GM12878 (cell line): ENCODE data around the gene VN1R5. TPM values are rescaled to one million over a fixed set of nuclear protein-coding genes. Genes with fewer than 3 reads are reported as not detected.
"Not testable (repeated sequence)": the region's sequence is repeated elsewhere in the genome, so short reads cannot be mapped to it uniquely, and the experiment has no call there.

Source experiments
- ATAC-seq: fragments of 200-7000 bp; cut with Tn5 transposase; 3 replicates; pipeline ENCODE4 v1.9.1; 2020; ENCODE audit warnings: mild to moderate bottlenecking, moderate library complexity
- BruUV-seq: library from RNA; stranded (reverse); fragments of 400-500 nt; replicated peaks from 2 replicates; lab custom pipeline; 2021; lab: Mats Ljungman, UMichigan
- CTCF ChIA-PET: fragments of 300-600 bp; sonication (Branson Sonifier 250); formaldehyde crosslinking; extraction: SDS; loops from one replicate; lab custom pipeline; 2021; ENCODE audit warnings: inconsistent platforms; lab: Yijun Ruan, JAX
- POLR2A ChIA-PET: fragments of 350-600 bp; formaldehyde crosslinking; extraction: SDS; loops from one replicate; lab custom pipeline; 2021; ENCODE audit warnings: inconsistent platforms; lab: Charles Lee
- RAD21 ChIA-PET: fragments of 300-600 bp; sonication (Branson Sonifier 250); formaldehyde crosslinking; loops from one replicate; lab custom pipeline; 2023; ENCODE audit warnings: antibody characterized with exemption; ENCODE audit not compliant: unreplicated experiment; lab: Charles Lee
- SMC1A ChIA-PET: fragments of 300-600 bp; sonication (Branson Sonifier 250); formaldehyde crosslinking; loops from one replicate; lab custom pipeline; 2023; ENCODE audit not compliant: unreplicated experiment, uncharacterized antibody; lab: Charles Lee
- DNase-seq: peaks from one replicate; pipeline ENCODE4 v3.0.0-alpha.2; 2011; ENCODE audit warnings: low read depth, low spot score
- FAIRE-seq: peaks from 3 replicates; lab custom pipeline; 2011; peaks lifted over from hg19 to GRCh38; lab: Jason Lieb, UNC
- H2AFZ ChIP-seq: 2 replicates; pipeline ENCODE4 v1.6.0; 2011; ENCODE audit warnings: low read depth, low read length, control low read depth; ENCODE audit not compliant: control insufficient read depth
- H3K27ac ChIP-seq: 2 replicates; pipeline ENCODE4 v1.5.1; 2011; ENCODE audit warnings: control low read depth; ENCODE audit not compliant: control insufficient read depth, insufficient read depth
- H3K27me3 ChIP-seq, 2 experiments: replicated peaks in 1 of 2; 2 replicates each; pipeline versions ENCODE4 v1.6.0 to v1.6.1; 2011; ENCODE audit warnings: low read length in 1 of 2; ENCODE audit not compliant: control insufficient read depth in 2 of 2, insufficient read depth in 2 of 2
- H3K36me3 ChIP-seq, 2 experiments: 2 replicates each; pipeline ENCODE4 v1.5.1; 2011; ENCODE audit warnings: low read length in 1 of 2; ENCODE audit not compliant: control insufficient read depth in 2 of 2, insufficient read depth in 2 of 2
- H3K4me1 ChIP-seq: 2 replicates; pipeline ENCODE4 v1.6.1; 2011; ENCODE audit warnings: mild to moderate bottlenecking, low read length, moderate library complexity, mixed read lengths; ENCODE audit not compliant: control insufficient read depth, insufficient read depth
- H3K4me2 ChIP-seq: 2 replicates; pipeline ENCODE4 v1.6.0; 2011; ENCODE audit warnings: control low read depth; ENCODE audit not compliant: control insufficient read depth, insufficient read depth
- H3K4me3 ChIP-seq: fragments of 200-600 bp; sonication (generic); 2 replicates; pipeline ENCODE4 v1.5.1; 2016
- H3K79me2 ChIP-seq: 2 replicates; pipeline ENCODE4 v1.6.0; 2011; ENCODE audit warnings: low read length; ENCODE audit not compliant: control insufficient read depth, insufficient read depth
- H3K9ac ChIP-seq: 2 replicates; pipeline ENCODE4 v1.8.0; 2011; ENCODE audit warnings: low read length, control low read depth, mixed read lengths; ENCODE audit not compliant: control insufficient read depth, insufficient read depth
- H3K9me3 ChIP-seq: replicated peaks from 3 replicates; pipeline ENCODE4 v1.5.1; 2011; ENCODE audit warnings: mild to moderate bottlenecking, low read length; ENCODE audit not compliant: control insufficient read depth, insufficient read depth
- H4K20me1 ChIP-seq: 2 replicates; pipeline ENCODE4 v1.6.0; 2011; ENCODE audit not compliant: control insufficient read depth, insufficient read depth
- BCL11A ChIP-seq: IDR thresholded peaks from 2 replicates; pipeline ENCODE4 v1.6.1; 2011; ENCODE audit warnings: low read depth, low read length
- DPF2 ChIP-seq: fragments of 450-650 bp; IDR thresholded peaks from 2 replicates; pipeline ENCODE4 v1.6.1; 2017; ENCODE audit warnings: mild to moderate bottlenecking
- ETV6 ChIP-seq, 2 experiments: fragments of 450-650 bp in 1 of 2; IDR thresholded peaks in 1 of 2; conservative IDR thresholded peaks in 1 of 2; 2 replicates each; pipeline ENCODE4 v1.6.1; 2014; ENCODE audit warnings: antibody characterized with exemption in 1 of 2, borderline replicate concordance in 1 of 2, low read depth in 1 of 2, mild to moderate bottlenecking in 1 of 2, moderate library complexity in 1 of 2
- FOXM1 ChIP-seq: IDR thresholded peaks from 2 replicates; pipeline ENCODE4 v1.6.1; 2012; ENCODE audit warnings: low read depth, mild to moderate bottlenecking, inconsistent platforms, low read length, moderate library complexity
- GABPA ChIP-seq: IDR thresholded peaks from 2 replicates; pipeline ENCODE4 v1.6.1; 2014; ENCODE audit warnings: antibody characterized with exemption, low read depth, mild to moderate bottlenecking, inconsistent platforms
- JUND ChIP-seq: IDR thresholded peaks from 2 replicates; pipeline ENCODE4 v1.6.1; 2012; ENCODE audit warnings: low read depth, mild to moderate bottlenecking, low read length, improper control_type of control experiment, moderate library complexity
- NR2F1 ChIP-seq: fragments of 450-650 bp; conservative IDR thresholded peaks from 2 replicates; pipeline ENCODE4 v1.6.1; 2017; ENCODE audit warnings: mild to moderate bottlenecking
- SPI1 ChIP-seq: IDR thresholded peaks from 2 replicates; pipeline ENCODE4 v1.6.1; 2011; ENCODE audit warnings: low read depth, mild to moderate bottlenecking, low read length, moderate library complexity, borderline replicate concordance; ENCODE audit not compliant: insufficient read depth
- STAT3 ChIP-seq: IDR thresholded peaks from 2 replicates; pipeline ENCODE4 v1.6.1; 2011; ENCODE audit warnings: low read depth, low read length, improper control_type of control experiment
- ZNF217 ChIP-seq: fragments of 450-650 bp; IDR thresholded peaks from 2 replicates; pipeline ENCODE4 v1.6.1; 2017; ENCODE audit warnings: antibody characterized with exemption, mild to moderate bottlenecking
- WGBS: methylation state at CpG from one replicate; pipeline ENCODE4 v1.1.6; 2016; ENCODE audit warnings: low lambda C conversion rate; ENCODE audit not compliant: insufficient replicate concordance, insufficient coverage; ENCODE audit errors: missing lambda C conversion rate; 5-methylcytosine and 5-hydroxymethylcytosine counted together
- in situ Hi-C: fragments of 300-500 bp; cut with MboI; formaldehyde crosslinking; loops from 9 replicates; pipeline ENCODE4 v1.14.3; 2018; ENCODE audit warnings: mixed read lengths
- intact Hi-C: fragments of 100-400 bp; cut with micrococcal nuclease; formaldehyde crosslinking; loops from one replicate; pipeline ENCODE4 v1.14.2; 2022; ENCODE audit not compliant: unreplicated experiment
- polyA plus RNA-seq, 11 experiments: library from polyadenylated mRNA; depleted of rRNA in 4 of 11; unstranded in 6 of 11; stranded (reverse) in 5 of 11; fragments of >200 nt; fragmentation: Nextera tagmentation in 4 of 11; fragmentation: Illumina TruSeq in 1 of 11; extraction: Ambion mirVana in 4 of 11; extraction: Trizol in 1 of 11; gene quantifications; 1 replicate in 1 of 11; 2 replicates in 10 of 11; pipeline versions ENCODE4 v1.2.1 to v1.2.3, GENCODE V29; 2011 to 2016; ENCODE audit warnings: inconsistent platforms in 2 of 11, missing spikeins in 2 of 11, low read depth in 1 of 11
- total RNA-seq, 4 experiments: library from RNA; depleted of rRNA in 3 of 4; stranded (reverse); fragments of >200 nt in 3 of 4; fragmentation: Illumina TruSeq in 1 of 4; extraction: Trizol in 1 of 4; gene quantifications; 2 replicates each; pipeline versions ENCODE4 v1.2.1 to v1.2.3, GENCODE V29; 2013 to 2021
- TF ChIP-seq, protein P1 (sequence below): fragments of 150-350 bp; IDR thresholded peaks from 2 replicates; pipeline ENCODE4 v1.6.1; 2016; ENCODE audit warnings: low read depth, low read length

The VN1R5 gene
- total and polyA plus RNA-seq, 10 of the 15 experiments (the other 5 are each of a cell fraction or from before 2014, with no cell fraction given), result not detected

DNA sequence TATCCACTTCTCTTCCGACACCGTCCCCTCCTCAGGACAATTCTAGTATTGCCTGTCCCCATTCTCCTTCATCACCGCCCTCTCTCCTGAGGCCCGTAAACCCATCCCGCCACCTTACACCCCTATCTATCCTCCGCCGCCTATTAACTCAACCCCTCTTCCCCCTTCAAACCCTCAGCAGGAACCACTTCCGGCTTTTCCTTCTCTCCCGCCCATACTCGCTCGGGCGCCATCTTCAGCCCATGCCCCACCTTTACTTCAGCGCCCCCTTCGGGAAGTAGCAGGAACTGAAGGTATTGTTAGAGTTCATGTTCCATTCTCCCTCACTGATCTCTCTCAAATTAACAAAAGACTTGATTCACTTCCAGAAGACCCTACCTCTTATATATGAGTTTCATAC is 31.6 kb downstream of the VN1R5 start (continued):
- TF ChIP-seq, protein P1, sequence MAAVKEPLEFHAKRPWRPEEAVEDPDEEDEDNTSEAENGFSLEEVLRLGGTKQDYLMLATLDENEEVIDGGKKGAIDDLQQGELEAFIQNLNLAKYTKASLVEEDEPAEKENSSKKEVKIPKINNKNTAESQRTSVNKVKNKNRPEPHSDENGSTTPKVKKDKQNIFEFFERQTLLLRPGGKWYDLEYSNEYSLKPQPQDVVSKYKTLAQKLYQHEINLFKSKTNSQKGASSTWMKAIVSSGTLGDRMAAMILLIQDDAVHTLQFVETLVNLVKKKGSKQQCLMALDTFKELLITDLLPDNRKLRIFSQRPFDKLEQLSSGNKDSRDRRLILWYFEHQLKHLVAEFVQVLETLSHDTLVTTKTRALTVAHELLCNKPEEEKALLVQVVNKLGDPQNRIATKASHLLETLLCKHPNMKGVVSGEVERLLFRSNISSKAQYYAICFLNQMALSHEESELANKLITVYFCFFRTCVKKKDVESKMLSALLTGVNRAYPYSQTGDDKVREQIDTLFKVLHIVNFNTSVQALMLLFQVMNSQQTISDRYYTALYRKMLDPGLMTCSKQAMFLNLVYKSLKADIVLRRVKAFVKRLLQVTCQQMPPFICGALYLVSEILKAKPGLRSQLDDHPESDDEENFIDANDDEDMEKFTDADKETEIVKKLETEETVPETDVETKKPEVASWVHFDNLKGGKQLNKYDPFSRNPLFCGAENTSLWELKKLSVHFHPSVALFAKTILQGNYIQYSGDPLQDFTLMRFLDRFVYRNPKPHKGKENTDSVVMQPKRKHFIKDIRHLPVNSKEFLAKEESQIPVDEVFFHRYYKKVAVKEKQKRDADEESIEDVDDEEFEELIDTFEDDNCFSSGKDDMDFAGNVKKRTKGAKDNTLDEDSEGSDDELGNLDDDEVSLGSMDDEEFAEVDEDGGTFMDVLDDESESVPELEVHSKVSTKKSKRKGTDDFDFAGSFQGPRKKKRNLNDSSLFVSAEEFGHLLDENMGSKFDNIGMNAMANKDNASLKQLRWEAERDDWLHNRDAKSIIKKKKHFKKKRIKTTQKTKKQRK, result no peak
- TF ChIP-seq GABPA, result no peak
- TF ChIP-seq STAT3, result no peak
- TF ChIP-seq DPF2, result no peak

DNA sequence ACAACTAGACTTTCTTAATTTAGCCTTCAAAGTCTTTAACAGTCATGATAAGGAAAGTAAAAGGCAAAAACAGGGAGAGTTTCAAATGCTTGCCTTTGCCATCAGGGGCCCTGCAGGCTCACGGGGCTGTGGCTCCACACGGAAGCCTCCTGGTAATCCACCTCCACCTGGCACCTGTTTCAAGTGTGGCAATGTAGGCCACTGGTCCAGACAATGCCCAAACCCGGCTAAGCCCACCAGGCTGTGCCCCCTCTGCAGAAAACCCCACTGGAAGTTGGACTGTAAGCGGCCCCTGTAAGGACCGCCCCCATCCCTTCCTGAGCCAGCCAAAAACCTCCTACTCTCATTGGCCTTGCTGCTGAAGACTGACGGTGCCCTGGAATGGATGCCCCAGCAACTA is 32.5 kb downstream of the VN1R5 start:
- in situ Hi-C loops, result no loop called here

DNA sequence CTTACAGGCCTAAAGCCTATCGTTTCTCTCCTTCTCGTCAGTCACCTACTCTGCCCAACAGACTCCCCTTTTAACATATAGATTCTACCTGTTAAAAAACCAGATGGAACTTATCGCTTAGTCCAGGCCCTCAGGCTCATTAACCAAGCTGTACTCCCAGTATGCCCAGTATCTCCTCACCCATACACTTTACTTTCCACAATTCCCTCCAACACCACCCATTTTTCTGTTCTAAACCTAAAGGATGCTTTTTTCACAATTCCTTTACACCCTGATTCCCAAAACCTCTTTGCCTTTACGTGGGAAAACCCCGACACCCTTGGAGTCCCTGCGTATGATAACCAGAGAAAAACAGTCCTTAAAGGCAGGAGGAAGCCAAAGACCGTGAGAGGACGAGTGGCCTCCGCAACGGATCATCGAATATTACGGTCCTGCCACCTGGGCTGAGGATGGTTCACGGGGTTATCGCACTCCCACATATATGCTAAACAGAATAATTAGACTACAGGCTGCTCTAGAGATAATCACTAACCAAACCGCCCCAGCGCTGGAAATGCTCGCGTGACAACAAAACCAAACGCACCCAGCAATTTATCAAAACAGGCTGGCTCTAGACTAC is 33.5 kb downstream of the VN1R5 start:
- SMC1A ChIA-PET, result not testable (repeated sequence)
- 74% methylated on average over 19 of the region's 19 CpGs for WGBS

More for the DNA sequence above, 32.5 kb downstream of the VN1R5 start:
- ChIA-PET RAD21 (no interaction called here), CTCF (no interaction called here), POLR2A (no interaction called here), SMC1A (no interaction called here)
- H3K4me3 ChIP-seq, result no peak overlapping the region
- no peak for TF ChIP-seq FOXM1
- TF ChIP-seq ZNF217, result no peak
- TF ChIP-seq BCL11A, result no peak
- no peak for TF ChIP-seq SPI1
- TF ChIP-seq NR2F1, result no peak
- no peak for TF ChIP-seq JUND
- TF ChIP-seq ETV6 (conservative IDR thresholded peaks at IDR 0.05 in 1 of 2, IDR thresholded peaks at IDR 0.05 in 1 of 2; ENCODE audit: borderline replicate concordance in 1 of 2, low read depth in 1 of 2), result no peak
- H3K4me2 ChIP-seq, result no peak overlapping the region
- H3K79me2 ChIP-seq, result no peaks in the 10 kb centered on the region
- DNase-seq (no peak), FAIRE-seq (no peak), ATAC-seq (no peak)
- H3K27ac ChIP-seq, result no peak overlapping the region
- intact Hi-C loops, result no loop called here
- H3K4me1 ChIP-seq, result no peaks in the 10 kb centered on the region
- BruUV-seq, result no TSS peak
- H2AFZ ChIP-seq, result no peak overlapping the region
- H4K20me1 ChIP-seq, result no peaks in the 10 kb centered on the region
- no peaks in the 10 kb centered on the region; the same call in 2 of the 3 replicates for H3K9me3 ChIP-seq
- no peaks in the 10 kb centered on the region for H3K36me3 ChIP-seq
- no peaks in the 10 kb centered on the region for H3K27me3 ChIP-seq
- H3K9ac ChIP-seq, result no peak overlapping the region
- WGBS, result 65% methylated on average over 6 of the region's 6 CpGs

More for the DNA sequence above, 33.5 kb downstream of the VN1R5 start:
- H3K4me1 ChIP-seq, DNase-seq, H3K4me3 ChIP-seq, H3K9ac ChIP-seq, CTCF ChIA-PET, H4K20me1 ChIP-seq, RAD21 ChIA-PET, H3K9me3 ChIP-seq, ATAC-seq, H3K27me3 ChIP-seq, FAIRE-seq, H2AFZ ChIP-seq, H3K4me2 ChIP-seq, BruUV-seq, in situ Hi-C loops, H3K36me3 ChIP-seq, intact Hi-C loops, POLR2A ChIA-PET, H3K27ac ChIP-seq, H3K79me2 ChIP-seq: not testable (repeated sequence)
